Neural crest cell (in vitro differentiated cells): Measurements from ENCODE around the gene BMP8A. TPM values are rescaled to one million over a fixed set of nuclear protein-coding genes. Genes with fewer than 3 reads are reported as not detected.

ENCODE experiments used
- DNase-seq: peaks from one replicate; pipeline ENCODE4 v3.0.0; 2021; ENCODE audit warnings: low read depth, mixed read lengths, low spot score
- H3K27ac Mint-ChIP-seq: one replicate; pipeline ENCODE4 v1.8.0; 2021; ENCODE audit warnings: mild to moderate bottlenecking, mixed read lengths; ENCODE audit not compliant: unreplicated experiment
- H3K27me3 Mint-ChIP-seq: 2 replicates; pipeline ENCODE4 v1.8.0; 2021; ENCODE audit warnings: low read depth, mild to moderate bottlenecking, mixed read lengths
- H3K36me3 Mint-ChIP-seq: 2 replicates; pipeline ENCODE4 v1.8.0; 2021; ENCODE audit warnings: low read depth, mild to moderate bottlenecking, mixed read lengths
- H3K4me1 Mint-ChIP-seq: 2 replicates; pipeline ENCODE4 v1.8.0; 2021; ENCODE audit warnings: mixed read lengths
- H3K4me3 Mint-ChIP-seq: one replicate; pipeline ENCODE4 v1.8.0; 2021; ENCODE audit warnings: mild to moderate bottlenecking, mixed read lengths
- H3K9me3 Mint-ChIP-seq: 2 replicates; pipeline ENCODE4 v1.8.0; 2021; ENCODE audit warnings: mixed read lengths
- total RNA-seq: library from RNA; stranded (reverse); gene quantifications from 2 replicates; pipeline ENCODE4 v1.2.1, GENCODE V29; 2021
- TF ChIP-seq, protein P1 (sequence below): fragments of 200-600 bp; sonication (generic); conservative IDR thresholded peaks from 2 replicates; pipeline ENCODE4 v1.5.0; 2021; ENCODE audit warnings: antibody characterized with exemption, mild to moderate bottlenecking

The BMP8A gene
- total RNA-seq, 1 donor from 2014 or later, result 0.19 TPM

DNA sequence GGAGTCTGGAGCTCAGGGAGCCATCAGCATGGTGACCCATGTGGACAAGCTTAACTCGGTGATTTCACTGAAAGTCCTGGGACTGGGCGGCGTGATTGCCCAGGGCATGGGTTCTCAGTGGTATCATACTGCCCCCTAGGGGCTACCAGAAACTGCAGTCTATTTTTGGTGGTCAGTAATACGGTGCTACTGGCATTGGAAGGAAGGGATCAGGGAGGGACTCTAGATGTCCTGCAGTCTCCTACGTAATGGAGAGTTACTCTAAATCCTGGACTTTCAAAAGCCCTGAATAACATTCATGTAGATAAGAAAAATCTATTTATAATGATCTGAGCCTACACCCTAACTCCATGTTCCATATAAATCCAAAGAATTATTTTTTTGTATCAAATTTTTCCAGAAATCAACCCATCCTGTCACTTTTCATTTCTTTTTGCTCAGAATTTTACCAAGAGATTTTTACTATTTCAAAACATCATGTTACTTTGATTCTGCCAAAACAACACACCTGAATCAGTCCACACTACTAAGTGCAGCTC, 47.9 kb downstream of the BMP8A start:
- no peaks in the 10 kb centered on the region for H3K9me3 Mint-ChIP-seq
- DNase-seq, result peak; percentile 55
- TF ChIP-seq, protein P1, sequence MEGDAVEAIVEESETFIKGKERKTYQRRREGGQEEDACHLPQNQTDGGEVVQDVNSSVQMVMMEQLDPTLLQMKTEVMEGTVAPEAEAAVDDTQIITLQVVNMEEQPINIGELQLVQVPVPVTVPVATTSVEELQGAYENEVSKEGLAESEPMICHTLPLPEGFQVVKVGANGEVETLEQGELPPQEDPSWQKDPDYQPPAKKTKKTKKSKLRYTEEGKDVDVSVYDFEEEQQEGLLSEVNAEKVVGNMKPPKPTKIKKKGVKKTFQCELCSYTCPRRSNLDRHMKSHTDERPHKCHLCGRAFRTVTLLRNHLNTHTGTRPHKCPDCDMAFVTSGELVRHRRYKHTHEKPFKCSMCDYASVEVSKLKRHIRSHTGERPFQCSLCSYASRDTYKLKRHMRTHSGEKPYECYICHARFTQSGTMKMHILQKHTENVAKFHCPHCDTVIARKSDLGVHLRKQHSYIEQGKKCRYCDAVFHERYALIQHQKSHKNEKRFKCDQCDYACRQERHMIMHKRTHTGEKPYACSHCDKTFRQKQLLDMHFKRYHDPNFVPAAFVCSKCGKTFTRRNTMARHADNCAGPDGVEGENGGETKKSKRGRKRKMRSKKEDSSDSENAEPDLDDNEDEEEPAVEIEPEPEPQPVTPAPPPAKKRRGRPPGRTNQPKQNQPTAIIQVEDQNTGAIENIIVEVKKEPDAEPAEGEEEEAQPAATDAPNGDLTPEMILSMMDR, result peak; percentile 86
- H3K27me3 Mint-ChIP-seq, result no peaks in the 10 kb centered on the region
- no peaks in the 10 kb centered on the region for H3K4me1 Mint-ChIP-seq
- H3K36me3 Mint-ChIP-seq, result peaks cover 6% of the 10 kb centered on the region
- H3K4me3 Mint-ChIP-seq, result no peak overlapping the region
- no peak overlapping the region for H3K27ac Mint-ChIP-seq

DNA sequence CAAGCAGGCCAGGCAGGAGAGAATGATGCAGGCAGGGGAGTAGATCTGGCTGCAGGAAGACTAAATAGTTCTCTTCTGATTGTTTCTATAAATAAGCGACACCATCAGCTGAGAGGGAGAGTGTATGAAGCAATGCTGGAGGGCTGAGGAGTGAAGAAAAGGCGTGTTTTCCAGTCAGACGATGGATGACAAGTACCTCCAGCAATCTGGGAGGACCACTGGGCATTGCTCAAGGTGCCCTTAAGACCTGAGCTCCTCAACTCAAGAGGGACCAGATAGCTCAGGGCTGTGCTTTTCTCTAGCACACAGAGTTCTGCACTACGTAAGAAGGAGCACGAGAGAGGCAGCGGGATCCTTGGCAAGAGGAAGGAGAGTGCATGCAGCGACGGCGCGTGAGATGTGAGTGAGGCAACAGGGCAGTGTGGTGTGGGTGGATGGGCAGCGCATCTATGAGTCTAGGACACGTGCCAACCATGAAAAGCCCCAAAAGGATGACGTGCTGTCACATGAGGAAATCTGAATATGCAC, 49.1 kb downstream of the BMP8A start:
- no peaks in the 10 kb centered on the region for H3K9me3 Mint-ChIP-seq
- H3K4me1 Mint-ChIP-seq, result no peaks in the 10 kb centered on the region
- no peak overlapping the region for H3K4me3 Mint-ChIP-seq
- no peaks in the 10 kb centered on the region for H3K27me3 Mint-ChIP-seq
- no peak overlapping the region for H3K27ac Mint-ChIP-seq
- no peak for DNase-seq
- peaks cover 11% of the 10 kb centered on the region for H3K36me3 Mint-ChIP-seq
- TF ChIP-seq, protein P1, result no peak

DNA sequence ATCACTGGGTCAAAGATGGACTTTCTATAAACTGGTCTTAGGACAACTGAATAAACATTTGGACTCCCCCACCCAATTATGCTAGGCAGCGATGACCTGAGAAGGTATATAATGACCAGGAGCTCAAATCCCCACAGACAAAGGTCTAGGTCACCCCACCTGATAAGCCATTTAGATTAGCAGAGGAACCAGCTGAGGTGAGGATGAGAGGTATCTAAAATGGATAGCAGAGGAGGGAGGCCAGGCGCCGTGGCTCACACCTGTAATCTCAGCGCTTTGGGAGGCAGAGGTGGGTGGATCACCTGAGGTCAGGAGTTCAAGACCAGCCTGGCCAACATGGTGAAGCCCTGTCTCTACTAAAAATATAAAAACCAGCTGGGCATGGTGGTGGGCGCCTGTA, 51.5 kb downstream of the BMP8A start:
- DNase-seq, result no peak
- peaks cover 15% of the 10 kb centered on the region for H3K36me3 Mint-ChIP-seq
- no peaks in the 10 kb centered on the region for H3K27me3 Mint-ChIP-seq
- TF ChIP-seq, protein P1, result no peak
- no peaks in the 10 kb centered on the region for H3K9me3 Mint-ChIP-seq
- no peak overlapping the region for H3K27ac Mint-ChIP-seq
- no peak overlapping the region for H3K4me3 Mint-ChIP-seq
- no peaks in the 10 kb centered on the region for H3K4me1 Mint-ChIP-seq

DNA sequence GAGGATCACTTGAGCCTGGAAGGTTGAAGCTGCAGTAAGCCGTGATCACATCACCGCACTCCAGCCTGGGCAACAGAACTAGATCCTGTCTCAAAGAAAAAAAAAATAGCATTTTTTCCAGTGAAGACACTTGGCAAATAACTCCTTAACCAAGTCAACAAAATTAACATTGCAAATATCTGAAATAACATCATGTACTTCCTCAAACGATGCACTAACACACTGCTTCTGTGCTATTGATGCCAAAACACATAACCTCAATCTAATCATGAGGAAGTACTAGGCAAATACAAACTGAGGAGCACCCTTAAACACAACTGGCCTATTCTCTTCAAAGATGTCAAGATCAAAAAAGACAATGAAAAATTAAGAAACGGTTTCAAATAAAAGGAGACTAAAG, 52.9 kb downstream of the BMP8A start:
- no peak for DNase-seq
- H3K4me3 Mint-ChIP-seq, result no peak overlapping the region

DNA sequence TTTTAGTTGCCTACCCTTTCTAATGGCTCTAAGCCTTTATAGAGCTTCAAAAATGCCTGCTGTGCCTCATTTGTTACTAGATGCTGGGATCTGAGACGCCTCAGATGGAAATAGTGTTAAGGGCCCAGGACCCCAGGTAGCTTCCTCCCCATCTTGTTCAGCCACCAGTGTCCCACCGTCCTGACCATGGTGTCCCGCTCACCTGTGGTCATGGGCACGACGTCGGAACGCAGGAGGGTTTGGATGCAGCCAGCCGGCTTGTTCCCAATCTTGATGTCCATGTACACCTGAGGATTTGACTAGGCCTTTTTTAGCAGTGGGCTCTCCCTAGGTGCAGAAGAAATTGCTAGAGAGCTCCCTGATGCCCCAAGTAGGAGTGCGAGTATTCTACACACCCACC, 54.1 kb downstream of the BMP8A start:
- Mint-ChIP-seq H3K27me3 (no peaks in the 10 kb centered on the region), H3K36me3 (peaks cover 9% of the 10 kb centered on the region), H3K9me3 (no peaks in the 10 kb centered on the region), H3K4me1 (no peaks in the 10 kb centered on the region), H3K27ac (no peak overlapping the region), H3K4me3 (no peak overlapping the region)
- no peak for DNase-seq
- TF ChIP-seq, protein P1, result no peak

More for the DNA sequence above, 52.9 kb downstream of the BMP8A start:
- H3K27ac Mint-ChIP-seq, result no peak overlapping the region
- no peaks in the 10 kb centered on the region for H3K27me3 Mint-ChIP-seq
- peaks cover 9% of the 10 kb centered on the region for H3K36me3 Mint-ChIP-seq
- TF ChIP-seq, protein P1, result no peak
- no peaks in the 10 kb centered on the region for H3K9me3 Mint-ChIP-seq
- no peaks in the 10 kb centered on the region for H3K4me1 Mint-ChIP-seq
